ENCODE results near the gene TVP23B.
"Not testable (repeated sequence)": the region's sequence is repeated elsewhere in the genome, so short reads cannot be mapped to it uniquely, and the experiment has no call there.

TVP23B gene

GRCh38 chr17:18780991-18781718 lies at the start of gene TVP23B:
Gene TVP23B (plus strand): TSS chr17:18781183. CDS start chr17:18781294, 111 bp downstream.
- DNase-seq, result peak; percentile 67

GRCh38 chr17:18732438-18732837 lies 48.5 kb upstream of the TVP23B start:
- not testable (repeated sequence) for DNase-seq

- DNase-seq, result not testable (repeated sequence)
Measured at GRCh38 chr17:18733350-18733749, 47.6 kb upstream of the TVP23B start.

GRCh38 chr17:18739616-18740391 lies 41.2 kb upstream of the TVP23B start:
- DNase-seq, result not testable (repeated sequence)

GRCh38 chr17:18741228-18741627 lies 39.8 kb upstream of the TVP23B start:
- DNase-seq, result not testable (repeated sequence)

GRCh38 chr17:18743699-18744421 lies 37.1 kb upstream of the TVP23B start, which contains the start of gene FBXW10:
Gene FBXW10 (plus strand): TSS chr17:18744054. CDS start chr17:18744245, 191 bp downstream.
- DNase-seq, result not testable (repeated sequence)

GRCh38 chr17:18744726-18745125 lies 36.3 kb upstream of the TVP23B start:
- DNase-seq, result not testable (repeated sequence)

- DNase-seq, result not testable (repeated sequence)
Measured at GRCh38 chr17:18746551-18746950, 34.4 kb upstream of the TVP23B start.

- DNase-seq, result not testable (repeated sequence)
Measured at GRCh38 chr17:18747501-18747900, 33.5 kb upstream of the TVP23B start.

GRCh38 chr17:18750242-18750641 lies 30.7 kb upstream of the TVP23B start:
- DNase-seq, result not testable (repeated sequence)

GRCh38 chr17:18753829-18754409 lies 27.1 kb upstream of the TVP23B start:
- not testable (repeated sequence) for DNase-seq

- DNase-seq, result not testable (repeated sequence)
Measured at GRCh38 chr17:18755969-18756368, 25.0 kb upstream of the TVP23B start.

GRCh38 chr17:18757368-18758044 lies 23.5 kb upstream of the TVP23B start:
- DNase-seq, result not testable (repeated sequence)

GRCh38 chr17:18758344-18758743 lies 22.6 kb upstream of the TVP23B start:
- not testable (repeated sequence) for DNase-seq

- not testable (repeated sequence) for DNase-seq
Measured at GRCh38 chr17:18760221-18760620, 20.8 kb upstream of the TVP23B start.

- DNase-seq, result not testable (repeated sequence)
Measured at GRCh38 chr17:18770572-18770971, 10.4 kb upstream of the TVP23B start.

- not testable (repeated sequence) for DNase-seq
Measured at GRCh38 chr17:18771066-18771465, 9.9 kb upstream of the TVP23B start.

GRCh38 chr17:18772471-18772870 lies 8.5 kb upstream of the TVP23B start:
- no peak for DNase-seq

GRCh38 chr17:18781805-18782204 lies 822 bp downstream of the TVP23B start:
- DNase-seq, result not testable (repeated sequence)

- DNase-seq, result not testable (repeated sequence)
Measured at GRCh38 chr17:18785933-18786332, 5.0 kb downstream of the TVP23B start.

- not testable (repeated sequence) for DNase-seq
Measured at GRCh38 chr17:18786890-18787289, 5.9 kb downstream of the TVP23B start.

GRCh38 chr17:18791402-18791801 lies 10.4 kb downstream of the TVP23B start:
- not testable (repeated sequence) for DNase-seq

All from DMS 273 treated with DMSO at 0.1 percent for 48 hours (cell line).